ENCODE data around the gene PDLIM3. TPM values are rescaled to one million over a fixed set of nuclear protein-coding genes. Genes with fewer than 3 reads are reported as not detected.

Gene PDLIM3
- polyA plus RNA-seq, 3 donors = not detected

GRCh38 chr4:185502386-185502785 lies 32.9 kb downstream of the PDLIM3 start:
- no peak overlapping the region for H3K4me3 ChIP-seq (replicated peaks in 1 of 3; ENCODE audit: low read depth in 2 of 3, low read length in 3 of 3)
- H3K4me3 Mint-ChIP-seq = peak overlapping the region in 1 of 2 donors; percentile 52
- no peaks in the 10 kb centered on the region for H3K36me3 ChIP-seq (replicated peaks in 1 of 2; ENCODE audit: control insufficient read depth in 1 of 2, insufficient read depth in 2 of 2, low read length in 2 of 2)
- H3K27me3 Mint-ChIP-seq (ENCODE audit: low read depth in 3 of 3) = peaks cover 48 to 63% (median 55%) of the 10 kb centered on the region in 3 donors
- H3K9me3 Mint-ChIP-seq = peaks cover 8 to 25% (median 22%) of the 10 kb centered on the region in 7 donors
- H3K9me3 ChIP-seq (replicated peaks in 1 of 2; ENCODE audit: control insufficient read depth in 1 of 2, insufficient read depth in 1 of 2, low read length in 2 of 2) = peaks cover 16 to 17% of the 10 kb centered on the region in 2 donors
- peak overlapping the region in 1 of 7 donors; percentile 53 for H3K27ac Mint-ChIP-seq
- DNase-seq = no peak
- no peak overlapping the region for H3K4me2 ChIP-seq (replicated peaks; ENCODE audit: extremely low read depth, low read length, poor library complexity, severe bottlenecking)
- H4K20me1 ChIP-seq (ENCODE audit: insufficient read depth, low read length) = no peaks in the 10 kb centered on the region
- no peak for TF ChIP-seq CTCF (IDR thresholded peaks at IDR 0.05)
- no peaks in the 10 kb centered on the region for H3K79me2 ChIP-seq (ENCODE audit: insufficient read depth, low read length)
- no peak overlapping the region for H3K27ac ChIP-seq (ENCODE audit: low read depth in 1 of 2, low read length in 2 of 2)
- H2AFZ ChIP-seq (ENCODE audit: insufficient read depth, low read depth, low read length, poor library complexity, severe bottlenecking) = no peak overlapping the region
- intact Hi-C loops (cut with micrococcal nuclease) = no loop called here
- H3K36me3 Mint-ChIP-seq = no peaks in the 10 kb centered on the region
- H3K4me1 Mint-ChIP-seq = no peaks in the 10 kb centered on the region
- no peak overlapping the region for H3K9ac ChIP-seq (ENCODE audit: insufficient read depth, low read length, poor library complexity, severe bottlenecking)
- H3K27me3 ChIP-seq (ENCODE audit: control insufficient read depth in 2 of 2, insufficient read depth in 2 of 2, low read length in 2 of 2) = peaks cover 12 to 59% of the 10 kb centered on the region in 2 donors
- 84% methylated on average over 8 of the region's 11 CpGs for WGBS (ENCODE audit: insufficient coverage)
- no peaks in the 10 kb centered on the region for H3K4me1 ChIP-seq (ENCODE audit: control insufficient read depth in 1 of 2, insufficient read depth in 2 of 2, low read length in 2 of 2)

- H3K36me3 Mint-ChIP-seq = no peaks in the 10 kb centered on the region
- H3K4me1 Mint-ChIP-seq = no peaks in the 10 kb centered on the region
- no peak for DNase-seq
- WGBS (ENCODE audit: insufficient coverage) = 80% methylated on average over 1 of the region's 1 CpG
- Histone ChIP-seq H3K4me3 (replicated peaks in 1 of 3; ENCODE audit: low read depth in 2 of 3, low read length in 3 of 3) (no peak overlapping the region), H3K27ac (ENCODE audit: low read depth in 1 of 2, low read length in 2 of 2) (no peak overlapping the region), H2AFZ (ENCODE audit: insufficient read depth, low read depth, low read length, poor library complexity, severe bottlenecking) (no peak overlapping the region), H3K4me2 (replicated peaks; ENCODE audit: extremely low read depth, low read length, poor library complexity, severe bottlenecking) (no peak overlapping the region), H3K4me1 (ENCODE audit: control insufficient read depth in 1 of 2, insufficient read depth in 2 of 2, low read length in 2 of 2) (no peaks in the 10 kb centered on the region), H3K27me3 (ENCODE audit: control insufficient read depth in 2 of 2, insufficient read depth in 2 of 2, low read length in 2 of 2) (peaks cover 2 to 44% of the 10 kb centered on the region in 2 donors), H4K20me1 (ENCODE audit: insufficient read depth, low read length) (no peaks in the 10 kb centered on the region), H3K9me3 (replicated peaks in 1 of 2; ENCODE audit: control insufficient read depth in 1 of 2, insufficient read depth in 1 of 2, low read length in 2 of 2) (peaks cover 16 to 17% of the 10 kb centered on the region in 2 donors), H3K79me2 (ENCODE audit: insufficient read depth, low read length) (no peaks in the 10 kb centered on the region), H3K36me3 (replicated peaks in 1 of 2; ENCODE audit: control insufficient read depth in 1 of 2, insufficient read depth in 2 of 2, low read length in 2 of 2) (no peaks in the 10 kb centered on the region), H3K9ac (ENCODE audit: insufficient read depth, low read length, poor library complexity, severe bottlenecking) (no peak overlapping the region)
- H3K9me3 Mint-ChIP-seq = peaks cover 8 to 25% (median 22%) of the 10 kb centered on the region in 7 donors
- H3K27me3 Mint-ChIP-seq (ENCODE audit: low read depth in 3 of 3) = peaks cover 43 to 55% (median 48%) of the 10 kb centered on the region in 3 donors
- no peak for TF ChIP-seq CTCF (IDR thresholded peaks at IDR 0.05)
- intact Hi-C loops (cut with micrococcal nuclease) = no loop called here
- H3K27ac Mint-ChIP-seq = peak overlapping the region in 1 of 7 donors; percentile 26
- peak overlapping the region in 1 of 2 donors; percentile 17 for H3K4me3 Mint-ChIP-seq
Measured at GRCh38 chr4:185500576-185500975, 34.7 kb downstream of the PDLIM3 start.

Data from CD14-positive monocyte (primary cell).